Femur (tissue), 1 donor: Measurements from ENCODE around the gene WDR49.

Experiments used
- DNase-seq: peaks from one replicate; pipeline ENCODE4 v3.0.0-alpha.2; 2017

The WDR49 gene

GRCh38 chr3:167483708-167484475, 169.8 kb downstream of the WDR49 start:
- no peak for DNase-seq

GRCh38 chr3:167481164-167481563, 172.6 kb downstream of the WDR49 start:
- no peak for DNase-seq

DNA sequence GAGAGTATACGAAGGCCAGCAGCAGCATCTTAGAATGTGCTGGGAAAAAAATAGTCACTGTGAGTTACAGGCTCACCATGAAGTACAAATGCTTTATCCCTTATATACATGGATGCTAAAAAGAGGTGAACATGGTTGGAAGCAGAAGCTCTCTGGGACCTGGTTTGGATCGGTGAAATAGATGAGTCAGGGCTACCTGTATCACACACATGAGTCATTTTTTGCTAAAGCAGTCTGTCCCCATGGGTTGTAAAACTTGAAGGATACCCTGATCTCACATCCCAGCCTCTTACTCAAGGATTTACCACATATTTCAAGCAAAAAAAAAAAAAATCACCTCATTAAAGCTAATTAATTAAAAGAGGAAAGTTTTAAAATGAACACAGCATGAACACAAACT, 173.0 kb downstream of the WDR49 start:
- no peak for DNase-seq

DNA sequence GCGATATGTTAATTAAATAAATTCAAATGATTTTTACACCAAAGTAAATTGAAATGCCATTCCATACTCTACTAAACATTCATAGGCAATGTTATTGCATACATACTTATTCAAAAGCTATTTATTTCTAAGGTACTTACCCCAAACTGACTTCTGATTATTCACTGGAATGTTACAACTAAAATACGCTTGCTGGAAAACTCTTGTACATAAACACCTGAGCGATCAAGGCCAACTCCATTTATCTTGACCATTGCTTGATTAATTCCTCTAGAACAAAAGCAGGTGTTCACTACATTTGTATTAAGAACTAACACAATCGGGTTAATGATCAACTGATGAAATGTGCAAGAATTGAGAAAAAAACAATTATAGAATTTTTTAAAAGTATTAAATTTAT, 179.9 kb downstream of the WDR49 start, which contains the start of gene SERPINI2:
Gene SERPINI2 (minus strand): TSS at position 180 of the 400 bp plus-strand sequence. CDS start 2,208 bp downstream, outside the sequence.
- DNase-seq = no peak

- no peak for DNase-seq
Measured at GRCh38 chr3:167469381-167469780, 184.4 kb downstream of the WDR49 start.

- DNase-seq = no peak
Measured at GRCh38 chr3:167467848-167468611, 185.7 kb downstream of the WDR49 start.

- no peak for DNase-seq
Measured at GRCh38 chr3:167466966-167467365, 186.8 kb downstream of the WDR49 start.

GRCh38 chr3:167456157-167456799, 197.5 kb downstream of the WDR49 start:
- DNase-seq = no peak

DNA sequence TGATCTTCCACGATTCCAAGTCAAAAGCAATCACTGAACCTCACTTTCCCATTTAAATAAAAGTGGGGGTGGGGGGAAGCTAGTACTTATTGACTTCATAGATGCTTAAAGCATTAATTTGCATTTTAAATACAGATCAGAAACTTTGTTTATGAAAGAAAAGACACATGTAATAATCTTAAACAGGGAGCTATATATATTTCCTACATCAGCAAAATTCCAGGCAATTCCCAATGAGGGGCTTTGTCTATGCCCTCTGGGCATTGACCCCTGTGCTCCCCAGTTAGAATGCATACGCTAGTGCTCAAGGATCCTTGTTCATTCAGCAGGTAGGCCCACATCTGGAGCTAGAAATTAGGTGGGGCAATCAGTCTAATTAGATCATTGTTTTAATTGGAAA, 199.9 kb downstream of the WDR49 start:
- DNase-seq = no peak

DNA sequence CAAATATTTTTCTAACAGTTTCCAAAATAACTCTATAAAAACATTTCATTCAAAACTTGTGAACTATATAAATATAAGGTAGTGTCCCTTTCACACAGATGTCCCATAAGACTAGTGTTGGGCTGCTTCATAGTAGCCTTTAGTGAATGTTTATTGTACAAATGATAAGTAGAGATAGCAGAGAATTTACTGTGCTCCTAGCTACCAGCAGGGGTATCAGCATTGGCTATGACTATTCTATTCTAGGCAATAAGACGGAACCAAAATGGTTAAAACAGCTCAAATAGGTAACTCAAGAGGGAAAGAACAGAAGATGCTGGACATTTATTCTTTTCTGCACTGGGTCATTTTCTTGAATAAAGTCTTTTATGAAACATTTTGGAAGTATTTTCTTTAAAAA, 202.5 kb downstream of the WDR49 start:
- DNase-seq = no peak

GRCh38 chr3:167450675-167451074, 203.1 kb downstream of the WDR49 start:
- no peak for DNase-seq

- no peak for DNase-seq
Measured at GRCh38 chr3:167450195-167450594, 203.5 kb downstream of the WDR49 start.

- no peak for DNase-seq
Measured at GRCh38 chr3:167445491-167445890, 208.3 kb downstream of the WDR49 start.

DNA sequence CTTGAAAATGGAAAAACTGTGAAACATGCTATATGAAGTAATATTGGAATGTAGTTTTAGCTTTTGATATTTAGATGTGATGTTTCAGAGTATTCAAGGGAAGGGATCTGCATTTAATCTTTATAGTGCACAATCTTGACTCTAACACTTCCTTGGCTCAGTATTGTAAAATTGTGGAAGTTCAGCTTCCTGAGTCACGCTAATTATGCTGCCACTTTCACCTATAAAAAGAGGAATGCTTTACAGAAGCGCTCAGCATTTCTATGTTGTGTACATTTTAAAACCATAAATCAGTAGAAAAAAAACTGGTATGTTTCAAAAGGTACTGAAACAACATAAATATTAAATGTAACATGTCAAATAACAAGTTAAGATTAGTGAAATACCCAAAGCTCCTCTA, 212.5 kb downstream of the WDR49 start:
- DNase-seq = no peak

DNA sequence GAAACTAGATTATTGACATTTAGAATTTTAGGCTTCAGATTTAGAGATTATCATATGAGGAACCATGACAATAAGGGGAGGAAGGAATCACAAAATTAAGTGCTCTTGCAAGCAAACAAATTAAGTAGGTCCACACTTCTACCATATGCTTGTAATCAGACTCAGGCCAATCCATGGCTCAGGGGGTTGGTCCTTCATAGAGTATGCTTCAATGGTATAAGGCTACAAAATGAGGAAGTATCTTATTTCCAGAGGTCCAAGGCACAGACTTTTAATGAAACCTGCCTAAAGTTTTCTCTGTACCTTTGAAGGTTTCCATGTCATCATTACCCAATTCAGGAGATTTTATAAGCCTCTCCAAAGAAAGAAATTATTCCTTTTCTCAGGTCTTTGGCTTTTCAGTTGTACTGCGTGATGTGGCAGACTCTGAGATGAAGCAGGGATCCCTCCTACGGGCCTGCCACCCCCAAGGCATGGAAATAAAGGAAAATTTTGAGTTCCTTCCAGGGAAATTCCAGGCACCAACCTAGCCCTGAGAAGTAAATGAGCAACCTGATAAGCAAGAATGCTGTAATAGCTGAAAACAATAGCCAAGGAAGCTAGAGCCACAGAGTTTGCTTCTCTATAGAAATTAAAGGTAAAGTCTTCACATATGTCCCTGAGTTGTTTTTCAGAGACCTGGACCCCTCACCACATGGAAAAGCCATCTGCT, 216.2 kb downstream of the WDR49 start:
- DNase-seq = no peak
